Muscle of leg (tissue), 11 donors: Measurements from ENCODE around the gene HNF1A. TPM values are rescaled to one million over a fixed set of nuclear protein-coding genes. Genes with fewer than 3 reads are reported as not detected.

Source experiments
- DNase-seq: peaks from one replicate; pipeline ENCODE4 v3.0.0; 2013
- H3K27ac ChIP-seq: one replicate; pipeline ENCODE4 v1.5.1; 2013; ENCODE audit warnings: mild to moderate bottlenecking, low read length, control low read depth
- H3K27me3 ChIP-seq: one replicate; pipeline ENCODE4 v1.6.1; 2013; ENCODE audit warnings: low read length; ENCODE audit not compliant: control insufficient read depth, insufficient read depth
- H3K36me3 ChIP-seq: one replicate; pipeline ENCODE4 v1.6.1; 2013; ENCODE audit warnings: low read length; ENCODE audit not compliant: control insufficient read depth, insufficient read depth
- H3K4me1 ChIP-seq: one replicate; pipeline ENCODE4 v1.6.1; 2013; ENCODE audit warnings: low read length; ENCODE audit not compliant: control insufficient read depth, insufficient read depth
- H3K4me3 ChIP-seq: one replicate; pipeline ENCODE4 v1.5.1; 2013; ENCODE audit warnings: low read length, control low read depth
- H3K9me3 ChIP-seq: replicated peaks from 2 replicates; pipeline ENCODE4 v1.6.1; 2013; ENCODE audit warnings: low read depth, low read length; ENCODE audit not compliant: control insufficient read depth
- WGBS: methylation state at CpG from one replicate; pipeline ENCODE4 v1.1.5; 2013; ENCODE audit warnings: missing lambda C conversion rate; ENCODE audit not compliant: insufficient coverage; 5-methylcytosine and 5-hydroxymethylcytosine counted together
- polyA plus RNA-seq, 8 donors: library from polyadenylated mRNA; unstranded; fragments of 120-200 nt; gene quantifications; one replicate each; pipeline versions ENCODE4 v1.2.1 to v1.2.3, GENCODE V29; 2013; ENCODE audit warnings: inconsistent platforms in 1 of 8, low replicate concordance in 1 of 8; ENCODE audit not compliant: insufficient read length in 8 of 8, insufficient read depth in 1 of 8
- total RNA-seq: library from RNA; stranded (reverse); fragments of 120-200 nt; gene quantifications from one replicate; pipeline ENCODE4 v1.2.4, GENCODE V29; 2013

HNF1A gene
- total and polyA plus RNA-seq, 9 donors: 0.04 to 2.9 (median 0.10) TPM; not detected in 4

DNA sequence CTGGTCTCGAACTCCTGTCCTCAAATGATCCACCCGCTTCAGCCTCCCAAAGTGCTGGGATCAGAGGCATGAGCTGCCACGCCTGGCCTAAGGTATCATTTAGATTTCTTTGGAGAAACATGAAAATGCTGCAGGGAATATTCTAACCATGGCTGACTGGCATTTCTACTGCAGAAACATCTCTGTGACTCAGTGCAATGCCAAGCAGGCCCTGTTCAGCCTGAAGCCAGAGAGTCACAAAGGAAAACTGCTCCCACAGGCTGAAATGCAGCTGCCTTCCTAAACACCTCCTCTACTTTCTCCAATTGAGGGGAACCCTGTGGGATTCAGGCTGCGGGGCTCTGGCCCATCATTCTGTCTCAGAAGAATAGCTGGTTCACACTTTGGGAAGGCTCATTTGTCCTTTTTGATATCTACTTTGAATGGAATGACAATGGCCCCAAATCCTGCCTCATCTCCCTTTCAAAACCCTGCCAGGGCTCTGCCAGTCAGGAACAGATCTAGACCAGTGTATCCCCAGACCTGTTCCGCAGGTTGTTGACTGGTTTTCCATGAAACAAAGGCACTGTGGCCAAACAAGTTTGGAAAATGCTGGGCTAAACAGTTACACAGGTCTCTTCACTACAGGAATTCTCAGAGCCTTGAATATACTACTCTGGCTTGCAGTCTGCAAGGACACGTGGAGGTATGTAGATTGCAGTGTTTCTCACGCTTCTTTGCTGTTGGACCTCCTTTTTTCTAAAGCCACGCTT is 30.2 kb downstream of the HNF1A start:
- Histone ChIP-seq H3K27me3 (no peaks in the 10 kb centered on the region), H3K27ac (no peak overlapping the region), H3K36me3 (peaks cover 70% of the 10 kb centered on the region), H3K4me1 (no peaks in the 10 kb centered on the region), H3K4me3 (no peak overlapping the region), H3K9me3 (no peaks in the 10 kb centered on the region)
- WGBS: 91% methylated on average over 5 of the region's 8 CpGs
- no peak for DNase-seq

DNA sequence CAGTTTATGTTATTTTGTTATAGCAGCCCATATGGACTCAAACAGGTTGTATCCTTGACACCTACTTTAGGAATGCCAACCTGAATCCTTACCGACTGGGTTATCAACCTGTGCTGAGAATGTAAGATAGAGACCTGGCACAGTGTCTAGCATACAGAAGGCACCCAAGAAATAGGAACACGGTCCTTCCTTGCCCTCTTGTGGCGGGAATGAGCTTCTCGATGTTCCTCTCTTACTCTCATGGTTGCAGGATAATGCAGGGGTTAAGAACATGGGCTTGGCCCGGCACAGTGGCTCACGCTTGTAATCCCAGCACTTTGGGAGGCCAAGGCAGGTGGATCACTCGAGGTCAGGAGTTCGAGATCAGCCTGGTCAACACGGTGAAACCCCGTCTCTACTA is 31.4 kb downstream of the HNF1A start:
- no peaks in the 10 kb centered on the region for H3K27me3 ChIP-seq
- no peak overlapping the region for H3K27ac ChIP-seq
- peaks cover 58% of the 10 kb centered on the region for H3K36me3 ChIP-seq
- H3K4me3 ChIP-seq: no peak overlapping the region
- no peaks in the 10 kb centered on the region for H3K9me3 ChIP-seq
- no peaks in the 10 kb centered on the region for H3K4me1 ChIP-seq
- no peak for DNase-seq
- 100% methylated on average over 1 of the region's 10 CpGs for WGBS

DNA sequence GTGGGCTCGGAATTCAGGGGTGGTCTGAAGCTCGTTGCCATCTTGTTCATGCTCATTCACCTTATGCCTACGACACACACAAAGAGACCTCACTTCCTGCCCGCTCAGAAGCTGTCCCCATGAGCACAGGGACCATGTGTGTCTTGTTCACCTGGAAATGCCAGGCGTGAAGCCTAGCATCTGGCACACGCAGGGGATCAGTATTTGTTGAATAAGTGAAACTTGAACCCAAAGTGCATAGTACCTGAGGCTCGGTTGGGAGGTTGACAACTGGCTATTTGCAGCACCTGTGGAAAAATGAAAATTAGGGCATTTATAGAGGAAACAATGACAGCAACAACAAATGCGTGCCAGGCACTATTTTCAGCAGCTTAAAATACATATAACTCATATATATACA is 32.5 kb downstream of the HNF1A start:
- H3K27ac ChIP-seq: no peak overlapping the region
- no peak overlapping the region for H3K4me3 ChIP-seq
- H3K4me1 ChIP-seq: peaks cover 3% of the 10 kb centered on the region
- DNase-seq: no peak
- no peaks in the 10 kb centered on the region for H3K9me3 ChIP-seq
- H3K27me3 ChIP-seq: no peaks in the 10 kb centered on the region
- peaks cover 50% of the 10 kb centered on the region for H3K36me3 ChIP-seq
- 96% methylated on average over 6 of the region's 8 CpGs for WGBS

DNA sequence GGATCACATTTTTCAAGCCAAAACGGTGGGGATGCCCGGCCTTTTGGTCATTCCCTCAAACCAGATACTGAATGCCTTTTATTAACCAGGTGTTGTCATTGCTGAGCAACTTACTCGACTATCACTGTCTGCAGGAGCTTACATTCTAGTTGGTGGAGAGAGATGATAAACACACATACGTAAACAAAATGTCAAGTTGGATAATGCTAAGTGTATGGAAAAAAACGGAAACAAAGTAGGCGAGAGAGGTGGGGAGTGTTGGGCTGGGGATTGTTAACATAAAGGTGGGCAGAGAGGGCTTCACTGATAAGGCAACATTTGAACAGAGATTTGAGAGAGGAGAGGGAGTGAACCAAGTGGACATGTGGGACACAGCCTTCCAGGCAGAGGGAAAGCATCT is 33.5 kb downstream of the HNF1A start:
- Histone ChIP-seq H3K4me1 (peaks cover 3% of the 10 kb centered on the region), H3K27me3 (no peaks in the 10 kb centered on the region), H3K4me3 (no peak overlapping the region), H3K36me3 (peaks cover 45% of the 10 kb centered on the region), H3K27ac (no peak overlapping the region), H3K9me3 (no peaks in the 10 kb centered on the region)
- 95% methylated on average over 3 of the region's 6 CpGs for WGBS
- DNase-seq: no peak

DNA sequence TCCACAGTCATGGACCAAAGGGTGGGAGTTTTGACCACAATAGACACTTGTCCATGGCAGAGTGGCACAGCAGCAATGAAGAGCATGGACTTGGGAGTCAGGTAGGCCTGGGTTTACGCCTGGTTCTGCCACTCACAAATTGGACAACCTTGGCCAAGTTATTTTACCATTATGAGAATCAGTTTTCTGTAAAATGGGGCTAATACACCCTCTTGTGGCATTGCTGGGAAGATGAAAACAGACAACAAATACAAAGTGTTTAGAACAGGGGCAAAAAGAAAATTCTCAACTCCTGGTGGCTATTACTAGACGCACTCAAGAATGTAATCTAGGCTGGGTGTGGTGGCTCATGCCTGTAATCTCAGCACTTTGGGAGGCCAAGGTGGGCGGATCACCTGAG is 35.4 kb downstream of the HNF1A start:
- Histone ChIP-seq H3K27me3 (no peaks in the 10 kb centered on the region), H3K27ac (no peak overlapping the region), H3K9me3 (no peaks in the 10 kb centered on the region), H3K4me3 (no peak overlapping the region), H3K4me1 (peaks cover 3% of the 10 kb centered on the region), H3K36me3 (peaks cover 28% of the 10 kb centered on the region)
- no peak for DNase-seq
- WGBS: 83% methylated on average over 1 of the region's 3 CpGs

DNA sequence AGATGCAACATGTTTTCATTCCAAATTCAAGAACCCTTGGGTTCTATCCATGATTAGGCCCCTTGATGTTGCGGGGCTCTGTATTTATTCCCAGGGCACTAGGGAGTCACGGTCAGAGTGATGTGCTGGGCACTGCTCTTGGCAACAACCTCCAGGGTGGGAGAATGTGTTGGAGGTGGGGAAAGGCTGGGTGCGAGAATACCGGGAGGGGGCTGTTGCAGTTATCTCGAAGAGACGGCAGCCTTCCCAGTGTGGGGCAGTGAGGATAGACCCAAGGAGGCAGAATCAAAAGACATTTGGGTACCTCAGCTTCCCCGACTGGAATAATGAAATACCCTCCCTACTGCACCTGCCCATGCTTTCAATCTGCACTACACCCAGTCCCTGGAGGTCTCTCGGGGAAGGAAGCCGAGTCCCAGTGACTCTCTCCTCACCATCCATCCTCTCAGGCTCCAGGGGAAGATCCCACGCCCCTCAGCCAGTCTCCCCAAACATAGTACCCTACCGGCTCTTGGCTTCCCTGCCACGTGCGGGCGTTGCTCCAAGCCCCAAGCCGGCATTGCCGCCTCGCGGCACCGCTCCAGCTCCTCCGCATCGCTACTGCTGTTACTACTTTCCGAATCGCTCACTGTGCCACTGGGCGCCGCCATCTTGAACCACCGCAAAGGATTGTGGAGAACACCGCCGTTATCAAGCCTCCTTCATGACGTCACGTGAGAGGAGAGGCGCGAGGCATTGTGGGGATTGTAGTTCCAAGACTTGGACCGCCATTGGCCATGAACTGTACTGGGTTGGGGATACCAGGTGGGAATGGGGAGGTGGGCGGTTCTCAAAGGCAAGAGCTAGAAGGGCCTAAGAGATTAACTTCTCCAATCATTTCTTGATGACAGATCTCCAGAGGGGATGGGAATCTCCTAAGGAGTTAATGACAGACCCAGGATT is 37.8 kb downstream of the HNF1A start, which contains the start of gene C12orf43:
C12orf43 (minus strand) TSS at position 663 of the 942 bp plus-strand sequence; CDS start at position 650, 13 bp downstream.
- no peaks in the 10 kb centered on the region for H3K9me3 ChIP-seq
- peaks cover 9% of the 10 kb centered on the region for H3K36me3 ChIP-seq
- DNase-seq: peak; percentile 96
- H3K27me3 ChIP-seq: no peaks in the 10 kb centered on the region
- peaks cover 3% of the 10 kb centered on the region for H3K4me1 ChIP-seq
- peak within 1 kb of the TSS; percentile 85 for H3K4me3 ChIP-seq
- WGBS: 2% methylated on average over 22 of the region's 34 CpGs
- H3K27ac ChIP-seq: peak within 1 kb of the TSS; percentile 81

DNA sequence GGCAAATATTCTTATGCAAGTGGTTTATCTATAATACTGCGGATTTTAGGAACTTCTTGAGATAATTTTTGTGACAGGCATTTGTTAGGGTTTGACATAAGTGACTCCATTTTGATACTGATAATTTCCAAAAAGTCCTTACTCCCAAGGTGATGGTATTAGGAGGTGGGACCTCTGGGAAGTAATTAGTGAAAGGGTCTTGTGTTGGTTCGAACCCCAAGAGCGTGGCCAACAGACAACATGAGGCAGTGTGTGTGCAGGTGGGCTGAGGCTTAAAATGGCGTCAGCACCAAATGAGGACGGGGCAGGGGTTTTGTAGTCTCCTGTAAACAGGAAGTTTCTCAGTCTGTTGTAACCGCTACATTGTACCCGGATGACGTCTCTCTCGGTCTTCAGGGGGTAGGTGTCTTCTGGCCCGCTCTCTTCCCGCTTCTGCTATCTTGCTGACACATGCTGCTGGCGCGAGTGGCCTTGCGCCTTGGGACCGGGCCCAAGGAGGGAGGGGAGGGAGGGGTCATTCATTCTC is 39.7 kb downstream of the HNF1A start:
- Histone ChIP-seq H3K4me1 (peaks cover 3% of the 10 kb centered on the region), H3K27ac (no peak overlapping the region), H3K27me3 (no peaks in the 10 kb centered on the region), H3K4me3 (no peak overlapping the region), H3K36me3 (peaks cover 1% of the 10 kb centered on the region), H3K9me3 (no peaks in the 10 kb centered on the region)
- WGBS: 82% methylated on average over 5 of the region's 15 CpGs
- no peak for DNase-seq

DNA sequence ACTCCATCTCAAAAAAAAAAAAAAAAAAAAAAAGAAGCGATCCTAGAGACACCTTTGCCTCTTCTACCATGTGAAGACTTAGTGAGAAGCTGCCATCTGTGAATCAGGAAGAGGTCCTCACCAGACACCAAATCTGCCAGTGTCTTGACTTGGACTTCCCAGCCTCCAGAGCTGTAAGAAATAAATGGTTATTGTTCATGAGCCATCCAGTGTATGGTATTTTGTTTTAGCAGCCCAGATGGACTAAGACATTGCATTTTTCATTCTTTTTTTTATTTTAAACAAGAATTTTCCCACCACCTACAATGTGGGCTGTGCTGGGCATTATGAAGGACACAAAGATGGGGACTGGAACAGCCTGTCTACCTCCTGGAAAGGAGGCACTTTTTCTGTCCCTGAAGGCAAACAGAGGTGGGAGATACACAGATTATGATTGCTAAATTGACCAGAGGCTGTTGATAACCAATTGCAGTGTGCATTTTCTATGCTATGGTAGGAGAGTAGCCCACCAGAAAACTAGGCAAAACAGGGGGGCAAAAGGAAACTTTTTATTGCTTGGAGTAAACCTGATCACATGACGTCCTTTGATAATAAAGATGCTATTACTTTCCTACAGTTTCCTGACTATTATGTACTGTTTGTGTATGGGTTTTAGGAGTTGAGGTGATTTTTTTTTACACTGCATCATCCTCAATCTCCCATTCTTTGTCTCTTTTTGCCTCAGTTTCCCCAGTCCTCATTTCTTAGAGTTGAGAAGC is 40.7 kb downstream of the HNF1A start:
- no peak overlapping the region for H3K27ac ChIP-seq
- H3K9me3 ChIP-seq: no peaks in the 10 kb centered on the region
- DNase-seq: no peak
- no peak overlapping the region for H3K4me3 ChIP-seq
- no peaks in the 10 kb centered on the region for H3K36me3 ChIP-seq
- no CpG with 5 or more reads among the region's 2 CpGs for WGBS
- H3K4me1 ChIP-seq: peaks cover 3% of the 10 kb centered on the region
- H3K27me3 ChIP-seq: no peaks in the 10 kb centered on the region

DNA sequence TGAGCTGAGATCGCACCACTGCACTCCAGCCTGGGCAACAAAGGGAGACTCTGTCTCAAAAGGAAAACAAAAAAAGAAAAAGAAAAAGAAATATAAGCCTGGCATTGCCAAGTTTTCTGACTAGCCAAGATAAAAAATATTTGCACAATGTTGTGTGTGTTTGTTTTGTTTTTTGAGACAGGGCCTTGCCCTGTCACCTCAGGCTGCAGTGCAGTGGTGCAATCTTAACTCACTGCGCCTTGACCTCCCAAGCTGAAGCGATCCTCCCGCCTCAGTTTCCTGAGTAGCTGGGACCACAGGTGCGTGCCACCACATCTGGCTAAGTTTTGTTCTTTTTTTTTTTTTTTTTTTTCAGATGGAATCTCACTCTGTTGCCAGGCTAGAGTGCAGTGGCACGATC is 43.4 kb downstream of the HNF1A start:
- Histone ChIP-seq H3K4me1 (no peaks in the 10 kb centered on the region), H3K27me3 (no peaks in the 10 kb centered on the region), H3K27ac (no peak overlapping the region), H3K9me3 (no peaks in the 10 kb centered on the region), H3K36me3 (no peaks in the 10 kb centered on the region), H3K4me3 (no peak overlapping the region)
- 88% methylated on average over 1 of the region's 6 CpGs for WGBS
- no peak for DNase-seq
